Gastroesophageal sphincter (tissue), 3 donors: ENCODE measurements around the gene IL11RA.

Experiments used
- EP300 ChIP-seq: sonication (generic); formaldehyde crosslinking; IDR thresholded peaks from one replicate; pipeline ENCODE4 v1.6.1; 2017; ENCODE audit warnings: antibody characterized with exemption, mild to moderate bottlenecking
- POLR2A ChIP-seq, 2 donors: fragments of 450-650 bp; IDR thresholded peaks; one replicate each; pipeline ENCODE4 v1.6.1; 2017; ENCODE audit warnings: antibody characterized with exemption in 2 of 2, mild to moderate bottlenecking in 2 of 2, moderate library complexity in 1 of 2
- POLR2AphosphoS5 ChIP-seq: sonication (generic); formaldehyde crosslinking; IDR thresholded peaks from one replicate; pipeline ENCODE4 v1.6.1; 2017; ENCODE audit warnings: antibody characterized with exemption
- TF ChIP-seq, protein P1 (sequence below), 4 experiments: fragments of 200-600 bp in 2 of 4; fragments of 450-650 bp in 2 of 4; sonication (generic) in 1 of 4; IDR thresholded peaks; one replicate each; pipeline ENCODE4 v1.5.1; 2017 to 2019; ENCODE audit warnings: antibody characterized with exemption in 4 of 4, mild to moderate bottlenecking in 2 of 4, moderate library complexity in 2 of 4

DNA sequence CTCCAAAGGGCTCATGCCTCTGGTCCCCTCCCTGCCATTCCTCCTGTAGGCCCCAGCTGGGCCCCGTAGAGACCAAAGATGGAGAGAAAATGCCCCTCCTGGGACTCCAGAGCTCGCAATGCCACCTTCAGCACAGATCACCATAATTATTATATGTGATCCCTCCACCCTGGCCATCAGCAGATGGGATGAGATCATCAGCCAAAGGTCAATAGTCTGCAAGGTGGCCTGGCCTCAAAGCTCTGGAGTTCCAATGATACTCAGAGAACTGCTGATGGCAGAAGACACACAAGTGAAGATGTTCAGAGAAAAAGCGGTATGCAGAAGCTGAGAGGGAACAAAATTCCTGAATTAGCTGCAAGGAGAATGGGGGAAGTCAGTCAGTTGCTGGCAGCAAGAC lies 45.1 kb upstream of the IL11RA start:
- TF ChIP-seq POLR2A (IDR thresholded peaks at IDR 0.05) (no peak), POLR2AphosphoS5 (no peak), EP300 (no peak)
- TF ChIP-seq, protein P1, sequence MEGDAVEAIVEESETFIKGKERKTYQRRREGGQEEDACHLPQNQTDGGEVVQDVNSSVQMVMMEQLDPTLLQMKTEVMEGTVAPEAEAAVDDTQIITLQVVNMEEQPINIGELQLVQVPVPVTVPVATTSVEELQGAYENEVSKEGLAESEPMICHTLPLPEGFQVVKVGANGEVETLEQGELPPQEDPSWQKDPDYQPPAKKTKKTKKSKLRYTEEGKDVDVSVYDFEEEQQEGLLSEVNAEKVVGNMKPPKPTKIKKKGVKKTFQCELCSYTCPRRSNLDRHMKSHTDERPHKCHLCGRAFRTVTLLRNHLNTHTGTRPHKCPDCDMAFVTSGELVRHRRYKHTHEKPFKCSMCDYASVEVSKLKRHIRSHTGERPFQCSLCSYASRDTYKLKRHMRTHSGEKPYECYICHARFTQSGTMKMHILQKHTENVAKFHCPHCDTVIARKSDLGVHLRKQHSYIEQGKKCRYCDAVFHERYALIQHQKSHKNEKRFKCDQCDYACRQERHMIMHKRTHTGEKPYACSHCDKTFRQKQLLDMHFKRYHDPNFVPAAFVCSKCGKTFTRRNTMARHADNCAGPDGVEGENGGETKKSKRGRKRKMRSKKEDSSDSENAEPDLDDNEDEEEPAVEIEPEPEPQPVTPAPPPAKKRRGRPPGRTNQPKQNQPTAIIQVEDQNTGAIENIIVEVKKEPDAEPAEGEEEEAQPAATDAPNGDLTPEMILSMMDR (IDR thresholded peaks at IDR 0.05), result no peak
